Nucleus accumbens (tissue), 56 donors: ENCODE results near the gene DEPDC1.

Source experiments
- DNase-seq, 56 donors: peaks; one replicate each; lab custom pipeline; 2025; lab: John Stamatoyannopoulos, UW

Gene DEPDC1

GRCh38 chr1:68426594-68426993 lies 70.3 kb downstream of the DEPDC1 start:
- DNase-seq, result no peak
